ENCODE results near the gene HDAC3. TPM values are rescaled to one million over a fixed set of nuclear protein-coding genes. Genes with fewer than 3 reads are reported as not detected.

Gene HDAC3
- total RNA-seq, 1 donor from 2014 or later: 39.7 TPM

DNA sequence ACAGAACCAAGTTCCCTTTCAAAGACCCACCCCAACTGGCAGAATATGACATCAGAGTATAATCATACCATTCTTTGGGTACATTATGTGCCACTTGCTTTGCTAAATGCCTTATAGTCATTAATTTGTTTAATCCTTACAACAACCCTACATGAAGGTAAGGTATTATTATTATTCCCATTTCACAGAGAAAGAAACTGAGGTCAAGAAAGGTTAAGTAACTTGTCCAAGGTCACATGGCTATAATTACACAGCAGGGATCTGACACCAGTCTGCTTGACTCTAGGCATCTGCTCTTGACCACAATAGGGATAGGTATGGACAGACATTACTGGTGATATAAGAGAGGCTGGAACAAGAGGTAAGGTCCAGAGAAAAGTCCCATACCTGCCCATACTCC lies 13.3 kb upstream of the HDAC3 start:
- Histone ChIP-seq H3K4me3 (ENCODE audit: low read depth, low read length) (no peak overlapping the region), H3K27me3 (ENCODE audit: control insufficient read depth, insufficient read depth, low read length) (no peaks in the 10 kb centered on the region), H3K36me3 (ENCODE audit: control insufficient read depth, insufficient read depth, low read length) (no peaks in the 10 kb centered on the region)
- TF ChIP-seq, protein P1, sequence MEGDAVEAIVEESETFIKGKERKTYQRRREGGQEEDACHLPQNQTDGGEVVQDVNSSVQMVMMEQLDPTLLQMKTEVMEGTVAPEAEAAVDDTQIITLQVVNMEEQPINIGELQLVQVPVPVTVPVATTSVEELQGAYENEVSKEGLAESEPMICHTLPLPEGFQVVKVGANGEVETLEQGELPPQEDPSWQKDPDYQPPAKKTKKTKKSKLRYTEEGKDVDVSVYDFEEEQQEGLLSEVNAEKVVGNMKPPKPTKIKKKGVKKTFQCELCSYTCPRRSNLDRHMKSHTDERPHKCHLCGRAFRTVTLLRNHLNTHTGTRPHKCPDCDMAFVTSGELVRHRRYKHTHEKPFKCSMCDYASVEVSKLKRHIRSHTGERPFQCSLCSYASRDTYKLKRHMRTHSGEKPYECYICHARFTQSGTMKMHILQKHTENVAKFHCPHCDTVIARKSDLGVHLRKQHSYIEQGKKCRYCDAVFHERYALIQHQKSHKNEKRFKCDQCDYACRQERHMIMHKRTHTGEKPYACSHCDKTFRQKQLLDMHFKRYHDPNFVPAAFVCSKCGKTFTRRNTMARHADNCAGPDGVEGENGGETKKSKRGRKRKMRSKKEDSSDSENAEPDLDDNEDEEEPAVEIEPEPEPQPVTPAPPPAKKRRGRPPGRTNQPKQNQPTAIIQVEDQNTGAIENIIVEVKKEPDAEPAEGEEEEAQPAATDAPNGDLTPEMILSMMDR (IDR thresholded peaks at IDR 0.05; ENCODE audit: insufficient read depth, low read length, poor library complexity, severe bottlenecking): no peak
- no peak for DNase-seq (ENCODE audit: low read depth)

- DNase-seq (ENCODE audit: low read depth): no peak
- no peaks in the 10 kb centered on the region for H3K27me3 ChIP-seq (ENCODE audit: control insufficient read depth, insufficient read depth, low read length)
- H3K4me3 ChIP-seq (ENCODE audit: low read depth, low read length): no peak overlapping the region
- TF ChIP-seq, protein P1 (IDR thresholded peaks at IDR 0.05; ENCODE audit: insufficient read depth, low read length, poor library complexity, severe bottlenecking): no peak
- no peaks in the 10 kb centered on the region for H3K36me3 ChIP-seq (ENCODE audit: control insufficient read depth, insufficient read depth, low read length)
Measured at GRCh38 chr5:141649056-141649688, 12.5 kb upstream of the HDAC3 start.

GRCh38 chr5:141647851-141648250 lies 11.2 kb upstream of the HDAC3 start:
- no peak for DNase-seq (ENCODE audit: low read depth)
- TF ChIP-seq, protein P1 (IDR thresholded peaks at IDR 0.05; ENCODE audit: insufficient read depth, low read length, poor library complexity, severe bottlenecking): no peak
- Histone ChIP-seq H3K27me3 (ENCODE audit: control insufficient read depth, insufficient read depth, low read length) (no peaks in the 10 kb centered on the region), H3K4me3 (ENCODE audit: low read depth, low read length) (no peak overlapping the region), H3K36me3 (ENCODE audit: control insufficient read depth, insufficient read depth, low read length) (no peaks in the 10 kb centered on the region)

- H3K36me3 ChIP-seq (ENCODE audit: control insufficient read depth, insufficient read depth, low read length): no peaks in the 10 kb centered on the region
- TF ChIP-seq, protein P1 (IDR thresholded peaks at IDR 0.05; ENCODE audit: insufficient read depth, low read length, poor library complexity, severe bottlenecking): no peak
Measured at GRCh38 chr5:141647242-141647641, 10.6 kb upstream of the HDAC3 start.

DNA sequence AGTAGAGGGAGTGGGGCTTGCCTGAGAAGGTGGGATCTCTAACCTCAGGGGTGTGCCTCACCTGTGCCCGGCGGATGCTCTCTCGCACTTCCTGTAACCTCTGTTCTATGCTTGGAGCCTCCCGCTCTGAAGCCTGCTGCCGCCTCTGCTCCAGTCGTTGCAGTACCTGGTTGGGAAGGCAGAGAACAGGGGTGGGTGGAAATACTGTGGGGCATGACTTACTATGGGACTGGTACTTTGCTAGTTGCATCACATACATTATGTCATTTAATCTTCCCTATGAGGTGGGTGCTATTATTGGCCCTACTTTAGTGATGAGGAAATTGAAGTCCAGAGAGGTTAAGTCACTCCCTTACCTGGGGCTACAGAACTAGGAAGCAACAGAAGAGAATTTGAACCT lies 9.4 kb upstream of the HDAC3 start:
- no peaks in the 10 kb centered on the region for H3K27me3 ChIP-seq (ENCODE audit: control insufficient read depth, insufficient read depth, low read length)
- TF ChIP-seq, protein P1 (IDR thresholded peaks at IDR 0.05; ENCODE audit: insufficient read depth, low read length, poor library complexity, severe bottlenecking): no peak
- H3K36me3 ChIP-seq (ENCODE audit: control insufficient read depth, insufficient read depth, low read length): no peaks in the 10 kb centered on the region
- DNase-seq (ENCODE audit: low read depth): no peak
- H3K4me3 ChIP-seq (ENCODE audit: low read depth, low read length): no peak overlapping the region

More at GRCh38 chr5:141647242-141647641, 10.6 kb upstream of the HDAC3 start:
- H3K4me3 ChIP-seq (ENCODE audit: low read depth, low read length): no peak overlapping the region
- no peak for DNase-seq (ENCODE audit: low read depth)
- no peaks in the 10 kb centered on the region for H3K27me3 ChIP-seq (ENCODE audit: control insufficient read depth, insufficient read depth, low read length)

All from kidney epithelial cell (primary cell).